ENCODE results near the gene RPS27A.
"Not testable (repeated sequence)": the region's sequence is repeated elsewhere in the genome, so short reads cannot be mapped to it uniquely, and the experiment has no call there.

The RPS27A gene

DNA sequence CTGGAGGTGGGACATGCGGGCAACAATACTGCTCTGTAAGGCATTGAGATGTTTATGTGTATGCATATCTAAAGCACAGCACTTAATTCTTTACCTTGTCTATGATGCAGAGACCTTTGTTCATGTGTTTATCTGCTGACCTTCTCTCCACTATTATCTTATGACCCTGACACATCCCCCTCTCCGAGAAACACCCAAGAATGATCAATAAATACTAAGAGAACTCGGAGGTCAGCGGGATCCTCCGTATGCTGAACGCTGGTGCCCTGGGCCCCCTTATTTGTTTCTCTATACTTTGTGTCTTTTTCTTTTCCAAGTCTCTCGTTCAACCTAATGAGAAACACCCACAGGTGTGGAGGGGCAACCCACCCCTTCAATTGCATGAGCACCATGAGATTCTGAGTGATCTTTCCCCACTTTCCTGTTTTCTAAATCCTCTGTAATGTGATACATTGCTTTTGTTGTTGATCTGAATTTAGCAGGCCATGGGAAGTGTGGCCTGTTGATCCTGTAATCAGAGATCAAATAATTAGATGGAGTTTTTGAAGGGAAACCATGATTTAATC lies 47.5 kb downstream of the RPS27A start:
- not testable (repeated sequence) for H3K27me3 ChIP-seq (ENCODE audit: control insufficient read depth, insufficient read depth, low read length); H3K36me3 ChIP-seq (ENCODE audit: insufficient read depth, low read length); H3K4me3 ChIP-seq (ENCODE audit: low read length); H3K4me2 ChIP-seq (ENCODE audit: low read length); H3K4me1 ChIP-seq (ENCODE audit: control insufficient read depth, insufficient read depth, low read length); H3K9me3 ChIP-seq (replicated peaks; ENCODE audit: low read length); H3K9ac ChIP-seq (ENCODE audit: low read depth, low read length)

DNA sequence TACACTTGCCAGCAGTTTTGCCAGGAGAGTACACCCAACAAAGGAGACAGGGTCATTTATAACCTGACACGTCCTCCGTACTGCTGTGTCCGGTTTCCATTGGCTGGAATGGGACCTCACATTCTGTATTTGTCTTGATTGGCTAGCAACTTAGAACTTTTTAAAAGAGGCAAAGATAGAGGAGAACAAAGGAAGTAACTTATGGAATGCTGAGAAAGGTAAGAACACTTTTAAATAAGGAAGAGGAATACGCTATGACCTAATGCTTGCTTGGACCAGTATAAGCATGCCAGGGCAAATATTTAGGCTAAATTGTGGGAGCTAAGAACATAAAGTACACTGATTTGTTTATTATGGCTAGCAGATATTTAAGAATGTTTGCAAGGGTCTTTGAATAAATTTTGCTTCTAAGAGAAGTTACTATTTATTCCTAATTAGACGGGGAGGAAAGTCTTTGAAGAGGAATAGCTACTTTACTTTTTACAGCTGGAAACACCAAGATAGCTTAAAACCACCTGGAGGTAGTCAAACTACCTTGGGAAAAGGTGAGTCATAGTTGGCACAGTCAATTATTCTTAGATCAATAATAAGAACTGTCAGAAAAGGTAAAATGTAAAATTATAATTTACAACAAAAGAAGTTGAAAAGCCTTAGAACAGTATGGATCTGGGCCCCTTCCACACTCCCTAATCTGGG lies 48.5 kb downstream of the RPS27A start:
- H3K9ac ChIP-seq (ENCODE audit: low read depth, low read length); H3K4me1 ChIP-seq (ENCODE audit: control insufficient read depth, insufficient read depth, low read length); H3K27me3 ChIP-seq (ENCODE audit: control insufficient read depth, insufficient read depth, low read length); H3K9me3 ChIP-seq (replicated peaks; ENCODE audit: low read length); H3K4me2 ChIP-seq (ENCODE audit: low read length); H3K36me3 ChIP-seq (ENCODE audit: insufficient read depth, low read length); H3K4me3 ChIP-seq (ENCODE audit: low read length): not testable (repeated sequence)

DNA sequence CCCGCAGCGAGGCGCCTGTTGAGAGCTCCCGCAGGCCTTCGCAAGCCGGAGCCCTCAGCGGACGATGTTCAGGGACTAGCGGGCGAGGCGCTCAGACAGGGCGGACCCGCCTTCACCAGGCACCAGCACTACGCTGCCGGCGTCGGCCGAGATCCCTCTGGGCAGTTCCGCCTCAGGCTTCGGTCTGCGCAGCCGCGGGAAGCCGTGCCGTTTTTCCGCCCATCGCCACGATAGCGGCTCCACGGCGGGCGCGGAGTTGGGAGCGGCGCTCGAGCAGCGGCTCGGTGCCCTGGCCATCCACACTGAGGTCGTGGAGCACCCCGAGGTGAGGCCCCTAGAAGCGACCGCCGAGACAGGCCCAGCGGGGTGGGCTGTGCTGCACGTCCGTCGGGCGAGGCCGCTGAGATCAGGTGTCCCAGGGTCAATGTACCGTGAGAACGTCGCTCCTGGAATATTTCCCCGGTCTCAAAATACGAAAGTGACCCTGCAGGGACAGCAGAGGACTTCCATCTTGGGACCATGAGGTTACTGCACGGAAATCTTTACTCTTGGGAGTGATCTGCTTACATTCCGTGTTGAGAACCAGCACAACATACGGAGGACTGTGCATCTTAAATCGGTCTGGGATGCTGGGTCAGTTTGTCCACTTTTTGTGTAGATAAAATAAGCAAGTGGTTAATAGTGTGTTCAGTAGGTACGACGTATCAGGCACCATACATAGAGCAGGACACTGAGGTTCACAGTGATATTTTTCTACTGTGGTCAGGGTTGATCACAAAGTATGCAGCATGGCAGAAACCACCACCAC lies 49.8 kb downstream of the RPS27A start:
- Histone ChIP-seq H3K4me2 (ENCODE audit: low read length) (peak overlapping the region; percentile 96), H3K36me3 (ENCODE audit: insufficient read depth, low read length) (no peaks in the 10 kb centered on the region), H3K9me3 (replicated peaks; ENCODE audit: low read length) (no peaks in the 10 kb centered on the region), H3K4me3 (ENCODE audit: low read length) (peak overlapping the region; percentile 83), H3K27me3 (ENCODE audit: control insufficient read depth, insufficient read depth, low read length) (no peaks in the 10 kb centered on the region), H3K9ac (ENCODE audit: low read depth, low read length) (peak overlapping the region; percentile 86), H3K4me1 (ENCODE audit: control insufficient read depth, insufficient read depth, low read length) (peaks cover 7% of the 10 kb centered on the region)

DNA sequence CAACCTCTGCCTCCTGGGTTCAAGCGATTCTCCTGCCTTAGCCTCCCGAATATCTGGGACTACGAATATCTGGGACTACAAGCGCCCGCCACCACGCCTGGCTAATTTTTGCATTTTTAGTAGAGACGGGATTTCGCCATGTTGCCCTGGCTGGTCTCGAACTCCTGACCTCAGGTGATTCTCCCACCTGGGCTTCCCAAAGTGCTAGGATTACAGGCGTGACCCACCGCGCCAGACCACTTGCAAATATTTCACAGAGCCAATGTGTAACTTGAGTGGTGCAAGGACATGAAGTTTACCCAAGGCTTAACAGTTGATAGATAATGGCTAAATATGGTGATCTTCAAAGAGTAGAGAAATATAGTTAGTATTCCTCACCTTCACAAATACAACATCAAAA lies 50.6 kb downstream of the RPS27A start:
- Histone ChIP-seq H3K27me3 (ENCODE audit: control insufficient read depth, insufficient read depth, low read length) (no peaks in the 10 kb centered on the region), H3K4me1 (ENCODE audit: control insufficient read depth, insufficient read depth, low read length) (peaks cover 7% of the 10 kb centered on the region), H3K4me2 (ENCODE audit: low read length) (peak overlapping the region; percentile 96), H3K9me3 (replicated peaks; ENCODE audit: low read length) (no peaks in the 10 kb centered on the region), H3K4me3 (ENCODE audit: low read length) (no peak overlapping the region), H3K36me3 (ENCODE audit: insufficient read depth, low read length) (no peaks in the 10 kb centered on the region), H3K9ac (ENCODE audit: low read depth, low read length) (no peak overlapping the region)
